SK-N-SH treated with all-trans-retinoic acid at 6 μM for 48 hours (cell line): Measurements from ENCODE around the gene TBC1D4.

ENCODE experiments used
- ATAC-seq: fragments of 200-7000 bp; cut with Tn5 transposase; 3 replicates; pipeline ENCODE4 v1.9.1; 2020; ENCODE audit warnings: mild to moderate bottlenecking, moderate library complexity
- ARNTL ChIP-seq: fragments of 450-650 bp; formaldehyde crosslinking; IDR thresholded peaks from 2 replicates; pipeline ENCODE4 v1.5.0; 2020; ENCODE audit warnings: low read depth, mild to moderate bottlenecking, moderate library complexity, borderline replicate concordance
- ESRRG ChIP-seq: fragments of 250-450 bp; sonication (Bioruptor Pico); IDR thresholded peaks from 2 replicates; pipeline ENCODE4 v1.6.1; 2021; ENCODE audit warnings: mild to moderate bottlenecking
- ISL1 ChIP-seq: fragments of 250-450 bp; sonication (Bioruptor Pico); IDR thresholded peaks from 2 replicates; pipeline ENCODE4 v2.1.2; 2022; ENCODE audit warnings: mild to moderate bottlenecking, moderate library complexity
- OSR1 ChIP-seq: fragments of 250-450 bp; sonication (Bioruptor Pico); IDR thresholded peaks from 2 replicates; pipeline ENCODE4 v1.8.0; 2022; ENCODE audit warnings: moderate library complexity, mild to moderate bottlenecking, inconsistent platforms
- PPARA ChIP-seq: fragments of 250-450 bp; sonication (Bioruptor Pico); IDR thresholded peaks from 2 replicates; pipeline ENCODE4 v1.5.0; 2020; ENCODE audit warnings: mild to moderate bottlenecking, borderline replicate concordance
- RARB ChIP-seq: fragments of 250-450 bp; sonication (Bioruptor Pico); IDR thresholded peaks from 2 replicates; pipeline ENCODE4 v1.8.0; 2021; ENCODE audit warnings: mild to moderate bottlenecking, moderate library complexity
- TOX ChIP-seq: fragments of 250-450 bp; sonication (Bioruptor Pico); IDR thresholded peaks from 2 replicates; pipeline ENCODE4 v1.8.0; 2021; ENCODE audit warnings: mild to moderate bottlenecking, moderate library complexity, borderline replicate concordance
- ZC3H10 ChIP-seq: fragments of 250-450 bp; sonication (Bioruptor Pico); IDR thresholded peaks from 2 replicates; pipeline ENCODE4 v1.5.1; 2021; ENCODE audit warnings: mild to moderate bottlenecking, moderate library complexity
- ZFP30 ChIP-seq: fragments of 450-650 bp; formaldehyde crosslinking; IDR thresholded peaks from 2 replicates; pipeline ENCODE4 v1.5.0; 2022; ENCODE audit warnings: mild to moderate bottlenecking, moderate library complexity
- ZNF565 ChIP-seq: fragments of 450-650 bp; formaldehyde crosslinking; conservative IDR thresholded peaks from 2 replicates; pipeline ENCODE4 v1.5.0; 2020; ENCODE audit warnings: low read depth, mild to moderate bottlenecking, moderate library complexity
- ZNF70 ChIP-seq: fragments of 450-650 bp; formaldehyde crosslinking; IDR thresholded peaks from 2 replicates; pipeline ENCODE4 v1.5.0; 2020; ENCODE audit warnings: mild to moderate bottlenecking, moderate library complexity
- ZNF8 ChIP-seq: fragments of 450-650 bp; formaldehyde crosslinking; IDR thresholded peaks from 2 replicates; pipeline ENCODE4 v1.5.0; 2020; ENCODE audit warnings: mild to moderate bottlenecking, moderate library complexity
- TF ChIP-seq, protein P1 (sequence below): fragments of 250-450 bp; sonication (Bioruptor Pico); IDR thresholded peaks from 2 replicates; pipeline ENCODE4 v1.8.0; 2020; ENCODE audit warnings: mild to moderate bottlenecking, moderate library complexity, borderline replicate concordance
- TF ChIP-seq, protein P2 (sequence below): fragments of 250-450 bp; sonication (Bioruptor Pico); IDR thresholded peaks from 2 replicates; pipeline ENCODE4 v1.5.0; 2020; ENCODE audit warnings: mild to moderate bottlenecking, moderate library complexity
- TF ChIP-seq, protein P3 (sequence below): fragments of 250-450 bp; sonication (Bioruptor Pico); IDR thresholded peaks from 2 replicates; pipeline ENCODE4 v1.5.1; 2021; ENCODE audit warnings: mild to moderate bottlenecking, moderate library complexity
- TF ChIP-seq, protein P4 (sequence below): fragments of 250-450 bp; sonication (Bioruptor Pico); IDR thresholded peaks from 2 replicates; pipeline ENCODE4 v1.8.0; 2021; ENCODE audit warnings: low read depth, mild to moderate bottlenecking, moderate library complexity, borderline replicate concordance
- TF ChIP-seq, protein P5 (sequence below): fragments of 250-450 bp; sonication (Bioruptor Pico); IDR thresholded peaks from 2 replicates; pipeline ENCODE4 v1.5.1; 2020; ENCODE audit warnings: low read depth, mild to moderate bottlenecking, moderate library complexity

Gene TBC1D4

DNA sequence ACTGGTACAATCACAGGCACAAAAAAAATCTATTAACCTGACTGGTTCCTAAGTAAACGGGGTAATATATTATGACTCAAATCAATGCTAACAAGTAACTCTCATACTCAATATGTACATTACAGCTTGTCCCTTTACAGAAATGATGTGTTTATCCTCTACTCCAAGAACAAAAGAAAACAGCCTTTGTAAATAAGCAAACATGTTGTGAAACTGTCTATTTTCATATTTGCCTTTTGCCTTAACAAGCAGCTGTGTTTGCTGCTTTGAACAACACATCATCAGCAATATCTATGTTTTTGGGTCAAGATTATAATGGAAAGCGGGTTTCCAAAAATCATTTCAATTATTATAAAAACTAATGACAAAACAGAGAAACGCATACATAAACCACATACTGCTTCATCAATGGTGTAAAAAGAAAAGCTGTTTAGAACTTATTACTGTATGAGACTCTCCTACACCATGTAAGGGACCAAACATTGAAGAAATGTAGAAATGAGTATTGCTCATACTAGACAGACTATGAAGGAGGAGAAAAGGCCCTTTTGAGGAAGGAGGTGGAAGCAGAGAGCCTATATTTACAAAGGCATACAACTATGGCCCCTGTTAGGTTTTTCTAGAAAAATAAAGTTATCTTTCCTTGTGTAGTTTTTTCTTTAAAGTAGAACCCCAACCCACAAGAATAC lies 14.8 kb downstream of the TBC1D4 start:
- ATAC-seq: no peak
- TF ChIP-seq ARNTL (CRISPR knock-in tag) (no peak), ZNF8 (CRISPR knock-in tag) (no peak), RARB (CRISPR knock-in tag) (no peak), ESRRG (CRISPR knock-in tag) (no peak), ISL1 (CRISPR knock-in tag) (no peak), ZFP30 (no peak), ZNF565 (no peak), OSR1 (CRISPR knock-in tag) (no peak), ZC3H10 (CRISPR knock-in tag) (no peak), TOX (CRISPR knock-in tag) (no peak), ZNF70 (CRISPR knock-in tag) (no peak)
- TF ChIP-seq, protein P1, sequence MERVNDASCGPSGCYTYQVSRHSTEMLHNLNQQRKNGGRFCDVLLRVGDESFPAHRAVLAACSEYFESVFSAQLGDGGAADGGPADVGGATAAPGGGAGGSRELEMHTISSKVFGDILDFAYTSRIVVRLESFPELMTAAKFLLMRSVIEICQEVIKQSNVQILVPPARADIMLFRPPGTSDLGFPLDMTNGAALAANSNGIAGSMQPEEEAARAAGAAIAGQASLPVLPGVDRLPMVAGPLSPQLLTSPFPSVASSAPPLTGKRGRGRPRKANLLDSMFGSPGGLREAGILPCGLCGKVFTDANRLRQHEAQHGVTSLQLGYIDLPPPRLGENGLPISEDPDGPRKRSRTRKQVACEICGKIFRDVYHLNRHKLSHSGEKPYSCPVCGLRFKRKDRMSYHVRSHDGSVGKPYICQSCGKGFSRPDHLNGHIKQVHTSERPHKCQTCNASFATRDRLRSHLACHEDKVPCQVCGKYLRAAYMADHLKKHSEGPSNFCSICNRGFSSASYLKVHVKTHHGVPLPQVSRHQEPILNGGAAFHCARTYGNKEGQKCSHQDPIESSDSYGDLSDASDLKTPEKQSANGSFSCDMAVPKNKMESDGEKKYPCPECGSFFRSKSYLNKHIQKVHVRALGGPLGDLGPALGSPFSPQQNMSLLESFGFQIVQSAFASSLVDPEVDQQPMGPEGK (CRISPR knock-in tag): no peak
- TF ChIP-seq, protein P2, sequence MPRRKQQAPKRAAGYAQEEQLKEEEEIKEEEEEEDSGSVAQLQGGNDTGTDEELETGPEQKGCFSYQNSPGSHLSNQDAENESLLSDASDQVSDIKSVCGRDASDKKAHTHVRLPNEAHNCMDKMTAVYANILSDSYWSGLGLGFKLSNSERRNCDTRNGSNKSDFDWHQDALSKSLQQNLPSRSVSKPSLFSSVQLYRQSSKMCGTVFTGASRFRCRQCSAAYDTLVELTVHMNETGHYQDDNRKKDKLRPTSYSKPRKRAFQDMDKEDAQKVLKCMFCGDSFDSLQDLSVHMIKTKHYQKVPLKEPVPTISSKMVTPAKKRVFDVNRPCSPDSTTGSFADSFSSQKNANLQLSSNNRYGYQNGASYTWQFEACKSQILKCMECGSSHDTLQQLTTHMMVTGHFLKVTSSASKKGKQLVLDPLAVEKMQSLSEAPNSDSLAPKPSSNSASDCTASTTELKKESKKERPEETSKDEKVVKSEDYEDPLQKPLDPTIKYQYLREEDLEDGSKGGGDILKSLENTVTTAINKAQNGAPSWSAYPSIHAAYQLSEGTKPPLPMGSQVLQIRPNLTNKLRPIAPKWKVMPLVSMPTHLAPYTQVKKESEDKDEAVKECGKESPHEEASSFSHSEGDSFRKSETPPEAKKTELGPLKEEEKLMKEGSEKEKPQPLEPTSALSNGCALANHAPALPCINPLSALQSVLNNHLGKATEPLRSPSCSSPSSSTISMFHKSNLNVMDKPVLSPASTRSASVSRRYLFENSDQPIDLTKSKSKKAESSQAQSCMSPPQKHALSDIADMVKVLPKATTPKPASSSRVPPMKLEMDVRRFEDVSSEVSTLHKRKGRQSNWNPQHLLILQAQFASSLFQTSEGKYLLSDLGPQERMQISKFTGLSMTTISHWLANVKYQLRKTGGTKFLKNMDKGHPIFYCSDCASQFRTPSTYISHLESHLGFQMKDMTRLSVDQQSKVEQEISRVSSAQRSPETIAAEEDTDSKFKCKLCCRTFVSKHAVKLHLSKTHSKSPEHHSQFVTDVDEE (CRISPR knock-in tag): no peak
- TF ChIP-seq, protein P3, sequence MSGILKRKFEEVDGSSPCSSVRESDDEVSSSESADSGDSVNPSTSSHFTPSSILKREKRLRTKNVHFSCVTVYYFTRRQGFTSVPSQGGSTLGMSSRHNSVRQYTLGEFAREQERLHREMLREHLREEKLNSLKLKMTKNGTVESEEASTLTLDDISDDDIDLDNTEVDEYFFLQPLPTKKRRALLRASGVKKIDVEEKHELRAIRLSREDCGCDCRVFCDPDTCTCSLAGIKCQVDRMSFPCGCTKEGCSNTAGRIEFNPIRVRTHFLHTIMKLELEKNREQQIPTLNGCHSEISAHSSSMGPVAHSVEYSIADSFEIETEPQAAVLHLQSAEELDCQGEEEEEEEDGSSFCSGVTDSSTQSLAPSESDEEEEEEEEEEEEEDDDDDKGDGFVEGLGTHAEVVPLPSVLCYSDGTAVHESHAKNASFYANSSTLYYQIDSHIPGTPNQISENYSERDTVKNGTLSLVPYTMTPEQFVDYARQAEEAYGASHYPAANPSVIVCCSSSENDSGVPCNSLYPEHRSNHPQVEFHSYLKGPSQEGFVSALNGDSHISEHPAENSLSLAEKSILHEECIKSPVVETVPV (CRISPR knock-in tag): no peak
- TF ChIP-seq, protein P4, sequence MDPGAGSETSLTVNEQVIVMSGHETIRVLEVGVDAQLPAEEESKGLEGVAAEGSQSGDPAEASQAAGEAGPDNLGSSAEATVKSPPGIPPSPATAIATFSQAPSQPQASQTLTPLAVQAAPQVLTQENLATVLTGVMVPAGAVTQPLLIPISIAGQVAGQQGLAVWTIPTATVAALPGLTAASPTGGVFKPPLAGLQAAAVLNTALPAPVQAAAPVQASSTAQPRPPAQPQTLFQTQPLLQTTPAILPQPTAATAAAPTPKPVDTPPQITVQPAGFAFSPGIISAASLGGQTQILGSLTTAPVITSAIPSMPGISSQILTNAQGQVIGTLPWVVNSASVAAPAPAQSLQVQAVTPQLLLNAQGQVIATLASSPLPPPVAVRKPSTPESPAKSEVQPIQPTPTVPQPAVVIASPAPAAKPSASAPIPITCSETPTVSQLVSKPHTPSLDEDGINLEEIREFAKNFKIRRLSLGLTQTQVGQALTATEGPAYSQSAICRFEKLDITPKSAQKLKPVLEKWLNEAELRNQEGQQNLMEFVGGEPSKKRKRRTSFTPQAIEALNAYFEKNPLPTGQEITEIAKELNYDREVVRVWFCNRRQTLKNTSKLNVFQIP (CRISPR knock-in tag): no peak
- TF ChIP-seq, protein P5, sequence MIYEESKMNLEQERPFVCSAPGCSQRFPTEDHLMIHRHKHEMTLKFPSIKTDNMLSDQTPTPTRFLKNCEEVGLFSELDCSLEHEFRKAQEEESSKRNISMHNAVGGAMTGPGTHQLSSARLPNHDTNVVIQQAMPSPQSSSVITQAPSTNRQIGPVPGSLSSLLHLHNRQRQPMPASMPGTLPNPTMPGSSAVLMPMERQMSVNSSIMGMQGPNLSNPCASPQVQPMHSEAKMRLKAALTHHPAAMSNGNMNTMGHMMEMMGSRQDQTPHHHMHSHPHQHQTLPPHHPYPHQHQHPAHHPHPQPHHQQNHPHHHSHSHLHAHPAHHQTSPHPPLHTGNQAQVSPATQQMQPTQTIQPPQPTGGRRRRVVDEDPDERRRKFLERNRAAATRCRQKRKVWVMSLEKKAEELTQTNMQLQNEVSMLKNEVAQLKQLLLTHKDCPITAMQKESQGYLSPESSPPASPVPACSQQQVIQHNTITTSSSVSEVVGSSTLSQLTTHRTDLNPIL (CRISPR knock-in tag): no peak
- TF ChIP-seq, all 23 proteins: peak for 0

DNA sequence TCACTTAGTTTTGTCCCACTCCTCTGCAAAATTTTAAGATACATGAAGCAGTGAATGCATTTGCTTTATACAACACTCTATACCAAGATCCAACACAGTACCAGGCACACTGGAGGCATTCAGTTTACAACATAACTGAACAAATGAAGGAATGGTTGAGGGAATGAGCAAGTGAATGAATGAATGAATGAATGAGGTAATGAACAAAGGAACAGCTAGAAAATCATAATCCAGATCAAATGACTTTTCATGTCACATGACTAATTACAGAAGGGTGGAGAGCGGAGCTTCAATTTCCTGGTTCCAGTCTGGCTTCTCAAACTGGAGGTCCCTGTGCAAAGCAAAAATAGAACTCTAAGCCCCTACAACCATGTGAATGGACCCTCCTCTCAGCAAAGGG lies 16.7 kb downstream of the TBC1D4 start:
- TF ChIP-seq ZC3H10 (CRISPR knock-in tag): no peak
- no peak for TF ChIP-seq TOX (CRISPR knock-in tag)
- no peak for TF ChIP-seq ZNF70 (CRISPR knock-in tag)
- no peak for TF ChIP-seq PPARA (CRISPR knock-in tag)
- TF ChIP-seq, protein P5 (CRISPR knock-in tag): no peak
- TF ChIP-seq, protein P2 (CRISPR knock-in tag): no peak
- no peak for TF ChIP-seq ISL1 (CRISPR knock-in tag)
- TF ChIP-seq, protein P4 (CRISPR knock-in tag): no peak
- TF ChIP-seq, protein P1 (CRISPR knock-in tag): no peak
- TF ChIP-seq, all 23 proteins: peak for 0
- no peak for ATAC-seq
